ENCODE measurements around the gene RALGPS1.

- TF ChIP-seq, protein P1, sequence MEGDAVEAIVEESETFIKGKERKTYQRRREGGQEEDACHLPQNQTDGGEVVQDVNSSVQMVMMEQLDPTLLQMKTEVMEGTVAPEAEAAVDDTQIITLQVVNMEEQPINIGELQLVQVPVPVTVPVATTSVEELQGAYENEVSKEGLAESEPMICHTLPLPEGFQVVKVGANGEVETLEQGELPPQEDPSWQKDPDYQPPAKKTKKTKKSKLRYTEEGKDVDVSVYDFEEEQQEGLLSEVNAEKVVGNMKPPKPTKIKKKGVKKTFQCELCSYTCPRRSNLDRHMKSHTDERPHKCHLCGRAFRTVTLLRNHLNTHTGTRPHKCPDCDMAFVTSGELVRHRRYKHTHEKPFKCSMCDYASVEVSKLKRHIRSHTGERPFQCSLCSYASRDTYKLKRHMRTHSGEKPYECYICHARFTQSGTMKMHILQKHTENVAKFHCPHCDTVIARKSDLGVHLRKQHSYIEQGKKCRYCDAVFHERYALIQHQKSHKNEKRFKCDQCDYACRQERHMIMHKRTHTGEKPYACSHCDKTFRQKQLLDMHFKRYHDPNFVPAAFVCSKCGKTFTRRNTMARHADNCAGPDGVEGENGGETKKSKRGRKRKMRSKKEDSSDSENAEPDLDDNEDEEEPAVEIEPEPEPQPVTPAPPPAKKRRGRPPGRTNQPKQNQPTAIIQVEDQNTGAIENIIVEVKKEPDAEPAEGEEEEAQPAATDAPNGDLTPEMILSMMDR (IDR thresholded peaks at IDR 0.05), result no peak
- TF ChIP-seq POLR2A (IDR thresholded peaks at IDR 0.05; ENCODE audit: low read depth), result no peak
These were observed 153.1 kb downstream of the RALGPS1 start for GRCh38 chr9:127067603-127068220.
